GM18858 (cell line): ENCODE measurements around the gene TRPM2.

Experiments used
- ATAC-seq: cut with Tn5 transposase; IDR thresholded peaks from one replicate; pipeline ENCODE4 v1.9.1; 2021; ENCODE audit not compliant: unreplicated experiment

The TRPM2 gene

GRCh38 chr21:44370786-44371410 is 17.5 kb downstream of the TRPM2 start:
- no peak for ATAC-seq

GRCh38 chr21:44371596-44371995 is 18.2 kb downstream of the TRPM2 start:
- ATAC-seq: no peak

- ATAC-seq: no peak
These were observed 19.2 kb downstream of the TRPM2 start for GRCh38 chr21:44372616-44373015.

GRCh38 chr21:44374601-44375280 is 21.3 kb downstream of the TRPM2 start:
- no peak for ATAC-seq

GRCh38 chr21:44375281-44375651 is 21.8 kb downstream of the TRPM2 start:
- ATAC-seq: no peak

- no peak for ATAC-seq
These were observed 22.4 kb downstream of the TRPM2 start for GRCh38 chr21:44375761-44376241.

GRCh38 chr21:44376606-44377005 is 23.2 kb downstream of the TRPM2 start:
- ATAC-seq: no peak

- ATAC-seq: no peak
These were observed 23.9 kb downstream of the TRPM2 start for GRCh38 chr21:44377201-44377921.

- no peak for ATAC-seq
These were observed 24.7 kb downstream of the TRPM2 start for GRCh38 chr21:44377922-44378645.

GRCh38 chr21:44378646-44379514 is 25.5 kb downstream of the TRPM2 start:
- no peak for ATAC-seq

GRCh38 chr21:44379515-44379848 is 26.1 kb downstream of the TRPM2 start:
- ATAC-seq: no peak

- no peak for ATAC-seq
These were observed 26.8 kb downstream of the TRPM2 start for GRCh38 chr21:44379991-44380865.

- no peak for ATAC-seq
These were observed 27.5 kb downstream of the TRPM2 start for GRCh38 chr21:44380876-44381275.

- no peak for ATAC-seq
These were observed 28.5 kb downstream of the TRPM2 start for GRCh38 chr21:44381874-44382273.

GRCh38 chr21:44382536-44382935 is 29.1 kb downstream of the TRPM2 start:
- ATAC-seq: no peak

GRCh38 chr21:44383216-44383615 is 29.8 kb downstream of the TRPM2 start:
- ATAC-seq: no peak

GRCh38 chr21:44384968-44385367 is 31.5 kb downstream of the TRPM2 start:
- ATAC-seq: no peak

GRCh38 chr21:44389335-44389734 is 35.9 kb downstream of the TRPM2 start:
- ATAC-seq: no peak

GRCh38 chr21:44390886-44391285 is 37.5 kb downstream of the TRPM2 start:
- no peak for ATAC-seq
